Measurements from ENCODE around the gene WWOX. TPM values are rescaled to one million over a fixed set of nuclear protein-coding genes. Genes with fewer than 3 reads are reported as not detected.

WWOX gene
- total and polyA plus RNA-seq, 2 of the 13 experiments (the other 11 are each of a cell fraction or from before 2014, with no cell fraction given): 9.1 to 37.4 TPM

DNA sequence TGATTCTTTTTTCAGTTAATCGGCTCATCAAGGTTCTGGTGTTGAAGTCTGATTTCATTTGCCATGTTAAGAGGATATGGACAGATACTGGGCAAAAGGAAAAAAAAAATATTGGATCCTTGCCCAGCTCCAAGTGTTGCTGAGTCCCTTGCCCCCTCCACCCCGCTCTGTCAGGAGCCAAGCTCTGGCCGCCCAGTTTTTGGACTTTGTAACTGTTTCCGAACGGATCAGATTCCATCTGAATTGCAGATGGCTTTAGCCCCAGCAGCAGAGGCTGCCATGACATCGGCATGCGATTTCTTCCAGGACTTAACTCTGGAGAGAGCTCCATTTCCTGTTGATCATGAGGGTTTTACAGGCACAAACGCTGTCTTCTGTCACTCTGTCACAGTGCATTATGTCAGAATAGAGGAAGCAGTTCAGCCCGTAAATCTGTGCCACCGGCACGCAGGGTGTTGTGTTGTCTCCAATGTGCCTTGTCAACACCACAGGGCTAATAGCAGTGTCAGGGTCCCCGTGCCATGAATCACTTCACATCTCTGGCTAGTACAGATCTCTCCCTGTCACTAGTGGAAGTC, 885.5 kb downstream of the WWOX start (continued):
- TF ChIP-seq, protein P1, sequence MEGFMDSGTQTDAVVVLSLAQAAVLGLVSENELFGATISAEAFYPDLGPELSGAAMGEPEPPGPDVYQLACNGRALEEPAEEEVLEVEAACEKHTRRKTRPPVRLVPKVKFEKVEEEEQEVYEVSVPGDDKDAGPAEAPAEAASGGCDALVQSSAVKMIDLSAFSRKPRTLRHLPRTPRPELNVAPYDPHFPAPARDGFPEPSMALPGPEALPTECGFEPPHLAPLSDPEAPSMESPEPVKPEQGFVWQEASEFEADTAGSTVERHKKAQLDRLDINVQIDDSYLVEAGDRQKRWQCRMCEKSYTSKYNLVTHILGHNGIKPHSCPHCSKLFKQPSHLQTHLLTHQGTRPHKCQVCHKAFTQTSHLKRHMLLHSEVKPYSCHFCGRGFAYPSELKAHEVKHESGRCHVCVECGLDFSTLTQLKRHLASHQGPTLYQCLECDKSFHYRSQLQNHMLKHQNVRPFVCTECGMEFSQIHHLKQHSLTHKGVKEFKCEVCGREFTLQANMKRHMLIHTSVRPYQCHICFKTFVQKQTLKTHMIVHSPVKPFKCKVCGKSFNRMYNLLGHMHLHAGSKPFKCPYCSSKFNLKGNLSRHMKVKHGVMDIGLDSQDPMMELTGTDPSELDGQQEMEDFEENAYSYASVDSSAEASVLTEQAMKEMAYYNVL (CRISPR knock-in tag; IDR thresholded peaks at IDR 0.05; ENCODE audit: borderline replicate concordance): peak; percentile 22; the same call in 1 of the 2 replicates
- no peak for TF ChIP-seq SP5 (CRISPR knock-in tag; IDR thresholded peaks at IDR 0.05; ENCODE audit: borderline replicate concordance, low read depth)
- no peak for TF ChIP-seq ZKSCAN5 (CRISPR knock-in tag; IDR thresholded peaks at IDR 0.05)
- TF ChIP-seq, protein P2, sequence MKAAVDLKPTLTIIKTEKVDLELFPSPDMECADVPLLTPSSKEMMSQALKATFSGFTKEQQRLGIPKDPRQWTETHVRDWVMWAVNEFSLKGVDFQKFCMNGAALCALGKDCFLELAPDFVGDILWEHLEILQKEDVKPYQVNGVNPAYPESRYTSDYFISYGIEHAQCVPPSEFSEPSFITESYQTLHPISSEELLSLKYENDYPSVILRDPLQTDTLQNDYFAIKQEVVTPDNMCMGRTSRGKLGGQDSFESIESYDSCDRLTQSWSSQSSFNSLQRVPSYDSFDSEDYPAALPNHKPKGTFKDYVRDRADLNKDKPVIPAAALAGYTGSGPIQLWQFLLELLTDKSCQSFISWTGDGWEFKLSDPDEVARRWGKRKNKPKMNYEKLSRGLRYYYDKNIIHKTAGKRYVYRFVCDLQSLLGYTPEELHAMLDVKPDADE (CRISPR knock-in tag; IDR thresholded peaks at IDR 0.05): no peak
- TF ChIP-seq KLF11 (CRISPR knock-in tag; IDR thresholded peaks at IDR 0.05): no peak
- no peak for TF ChIP-seq BORCS8-MEF2B (CRISPR knock-in tag; IDR thresholded peaks at IDR 0.05)
- TF ChIP-seq ARNT2 (CRISPR knock-in tag; IDR thresholded peaks at IDR 0.05; ENCODE audit: low read depth): no peak
- no peak for TF ChIP-seq HOXA7 (CRISPR knock-in tag; IDR thresholded peaks at IDR 0.05)
- no peak for TF ChIP-seq HCFC1 (IDR thresholded peaks at IDR 0.05; ENCODE audit: low read depth, low read length)
- TF ChIP-seq MAZ (IDR thresholded peaks at IDR 0.05; ENCODE audit: borderline replicate concordance, low read depth, low read length): peak; percentile 64; the same call in 1 of the 2 replicates
- TF ChIP-seq MAZ (CRISPR knock-in tag; IDR thresholded peaks at IDR 0.05; ENCODE audit: low read depth): no peak
- TF ChIP-seq, protein P3, sequence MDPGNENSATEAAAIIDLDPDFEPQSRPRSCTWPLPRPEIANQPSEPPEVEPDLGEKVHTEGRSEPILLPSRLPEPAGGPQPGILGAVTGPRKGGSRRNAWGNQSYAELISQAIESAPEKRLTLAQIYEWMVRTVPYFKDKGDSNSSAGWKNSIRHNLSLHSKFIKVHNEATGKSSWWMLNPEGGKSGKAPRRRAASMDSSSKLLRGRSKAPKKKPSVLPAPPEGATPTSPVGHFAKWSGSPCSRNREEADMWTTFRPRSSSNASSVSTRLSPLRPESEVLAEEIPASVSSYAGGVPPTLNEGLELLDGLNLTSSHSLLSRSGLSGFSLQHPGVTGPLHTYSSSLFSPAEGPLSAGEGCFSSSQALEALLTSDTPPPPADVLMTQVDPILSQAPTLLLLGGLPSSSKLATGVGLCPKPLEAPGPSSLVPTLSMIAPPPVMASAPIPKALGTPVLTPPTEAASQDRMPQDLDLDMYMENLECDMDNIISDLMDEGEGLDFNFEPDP (CRISPR knock-in tag; conservative IDR thresholded peaks at IDR 0.05): no peak
- no peak for TF ChIP-seq YEATS2 (CRISPR knock-in tag; IDR thresholded peaks at IDR 0.05; ENCODE audit: borderline replicate concordance)
- TF ChIP-seq, protein P4, sequence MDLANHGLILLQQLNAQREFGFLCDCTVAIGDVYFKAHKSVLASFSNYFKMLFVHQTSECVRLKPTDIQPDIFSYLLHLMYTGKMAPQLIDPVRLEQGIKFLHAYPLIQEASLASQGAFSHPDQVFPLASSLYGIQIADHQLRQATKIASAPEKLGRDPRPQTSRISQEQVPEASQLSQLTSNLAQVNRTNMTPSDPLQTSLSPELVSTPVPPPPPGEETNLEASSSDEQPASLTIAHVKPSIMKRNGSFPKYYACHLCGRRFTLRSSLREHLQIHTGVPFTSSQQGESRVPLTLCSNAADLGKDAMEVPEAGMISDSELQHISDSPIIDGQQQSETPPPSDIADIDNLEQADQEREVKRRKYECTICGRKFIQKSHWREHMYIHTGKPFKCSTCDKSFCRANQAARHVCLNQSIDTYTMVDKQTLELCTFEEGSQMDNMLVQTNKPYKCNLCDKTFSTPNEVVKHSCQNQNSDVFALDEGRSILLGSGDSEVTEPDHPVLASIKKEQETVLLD (CRISPR knock-in tag; IDR thresholded peaks at IDR 0.05; ENCODE audit: low read depth): no peak
- TF ChIP-seq MED1 (CRISPR knock-in tag; IDR thresholded peaks at IDR 0.05): no peak
- no peak for TF ChIP-seq HHEX (CRISPR knock-in tag; IDR thresholded peaks at IDR 0.05)
- TF ChIP-seq ZNF329 (CRISPR knock-in tag; IDR thresholded peaks at IDR 0.05; ENCODE audit: low read depth): no peak
- peak; percentile 25; the same call in 1 of the 2 replicates for TF ChIP-seq PPARG (CRISPR knock-in tag; conservative IDR thresholded peaks at IDR 0.05)
- no peak for TF ChIP-seq THAP11 (CRISPR knock-in tag; IDR thresholded peaks at IDR 0.05)
- no peak for TF ChIP-seq ZNF552 (CRISPR knock-in tag; IDR thresholded peaks at IDR 0.05; ENCODE audit: borderline replicate concordance)
- TF ChIP-seq, protein P5, sequence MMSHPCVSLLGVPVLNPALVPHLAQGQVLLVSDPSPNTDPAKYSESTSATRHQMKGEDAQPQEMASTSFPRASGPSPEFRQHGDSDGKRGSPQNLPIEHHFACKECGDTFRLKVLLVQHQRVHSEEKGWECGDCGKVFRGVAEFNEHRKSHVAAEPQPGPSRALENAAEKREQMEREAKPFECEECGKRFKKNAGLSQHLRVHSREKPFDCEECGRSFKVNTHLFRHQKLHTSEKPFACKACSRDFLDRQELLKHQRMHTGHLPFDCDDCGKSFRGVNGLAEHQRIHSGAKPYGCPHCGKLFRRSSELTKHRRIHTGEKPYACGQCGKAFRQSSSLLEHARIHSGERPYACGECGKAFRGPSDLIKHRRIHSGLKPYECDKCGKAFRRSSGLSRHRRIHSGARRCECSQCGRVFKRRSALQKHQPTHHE (CRISPR knock-in tag; IDR thresholded peaks at IDR 0.05; ENCODE audit: borderline replicate concordance): no peak
- no peak for TF ChIP-seq ZFP36L2 (CRISPR knock-in tag; IDR thresholded peaks at IDR 0.05)
- no peak for TF ChIP-seq ZNF180 (CRISPR knock-in tag; IDR thresholded peaks at IDR 0.05; ENCODE audit: borderline replicate concordance, low read depth)
